HUDEP-2 (cell line): ENCODE results near the gene TES.

Source experiments
- DNase-seq, 76 experiments: peaks; one replicate each; lab custom pipeline; 2025; ENCODE audit not compliant: unreplicated experiment in 76 of 76; lab: John Stamatoyannopoulos, UW

Gene TES

DNA sequence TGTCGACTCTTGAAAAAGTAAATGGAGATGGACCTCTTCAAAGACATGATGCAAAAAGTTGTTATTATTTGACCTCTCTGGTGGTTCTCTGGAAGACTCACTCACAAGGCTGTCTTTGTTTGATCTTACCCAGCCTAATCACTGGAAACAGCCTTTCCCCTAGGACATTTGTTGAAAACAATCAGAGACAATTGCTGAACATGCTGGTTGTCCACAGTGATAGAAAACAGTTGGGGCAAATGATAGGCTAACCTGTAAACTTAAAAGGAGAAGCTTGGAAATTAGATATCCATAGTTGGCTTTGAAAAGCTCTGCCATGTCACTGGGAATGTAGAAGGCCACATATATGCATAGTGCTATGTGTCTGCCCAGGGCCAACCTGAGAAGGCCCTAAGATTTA is 22.9 kb upstream of the TES start:
- DNase-seq, result no peak

DNA sequence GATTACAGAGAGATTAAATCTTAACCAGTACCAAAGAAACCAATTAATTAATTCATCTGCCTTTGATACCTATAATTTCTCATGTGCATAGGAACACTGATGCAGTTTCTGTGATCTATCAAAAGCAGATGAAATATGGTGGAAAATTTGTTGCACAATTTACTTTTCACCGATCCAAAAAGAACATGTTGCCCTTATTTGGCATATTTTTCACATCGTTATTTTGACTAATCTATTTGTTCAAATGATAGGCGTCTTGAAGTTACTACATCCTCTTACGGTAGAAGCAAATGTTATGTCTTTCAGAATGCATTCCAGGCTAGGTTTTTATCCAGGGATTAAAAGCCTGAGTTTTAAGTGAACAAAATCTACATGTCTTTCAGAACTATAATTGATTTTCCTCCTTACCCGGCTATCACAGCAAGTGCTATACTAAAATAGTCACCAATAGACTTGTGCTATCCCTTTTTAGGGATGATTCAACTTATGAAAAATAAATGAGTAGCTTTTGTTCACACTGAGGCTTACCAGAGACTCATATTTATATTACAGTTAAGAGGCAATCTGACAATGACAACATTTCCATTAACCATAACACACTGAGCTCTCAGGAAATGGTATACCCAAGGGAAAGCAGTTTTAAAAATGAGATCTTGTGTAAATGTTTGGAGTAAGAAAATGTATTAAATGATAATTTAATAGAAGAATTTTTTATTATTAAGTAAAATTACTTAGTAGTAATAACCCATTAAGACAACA is 16.8 kb upstream of the TES start:
- DNase-seq, result no peak

DNA sequence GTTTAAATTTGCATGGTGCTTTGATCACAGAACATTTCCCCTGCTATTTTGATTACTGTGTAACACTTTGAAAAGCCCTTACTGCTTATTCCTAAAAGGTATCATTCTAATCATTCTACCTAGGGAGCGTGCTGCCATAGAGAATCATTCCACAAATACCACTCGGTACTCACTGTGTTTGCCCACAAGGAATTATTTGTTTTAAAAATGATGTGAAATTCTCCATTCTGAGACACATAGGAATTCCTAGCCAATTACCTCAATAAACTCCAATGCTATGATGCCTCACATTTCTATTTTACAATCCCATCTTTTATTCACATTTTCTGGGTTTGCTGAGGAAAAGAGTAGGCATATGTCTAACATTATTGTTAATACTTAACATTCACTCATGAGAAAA is 16.2 kb upstream of the TES start:
- no peak for DNase-seq

DNA sequence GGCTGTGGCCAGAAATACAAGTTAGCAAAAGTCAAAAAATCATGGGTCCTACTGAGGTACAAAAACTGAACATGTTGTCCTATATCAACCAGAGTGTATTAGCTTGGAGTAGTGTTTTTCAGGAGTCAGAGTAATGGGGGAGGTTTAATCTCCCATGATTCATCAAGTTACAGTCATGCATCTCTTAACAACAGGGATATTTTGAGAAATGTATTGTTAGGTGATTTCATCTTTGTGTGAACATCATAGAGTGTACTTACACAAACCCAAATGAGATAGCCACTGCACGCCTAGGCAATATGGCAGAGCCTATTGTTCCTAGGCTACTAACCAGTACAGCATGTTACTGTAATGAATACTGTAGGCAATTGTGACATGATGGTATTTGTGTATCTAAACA is 14.9 kb upstream of the TES start:
- DNase-seq, result no peak

DNA sequence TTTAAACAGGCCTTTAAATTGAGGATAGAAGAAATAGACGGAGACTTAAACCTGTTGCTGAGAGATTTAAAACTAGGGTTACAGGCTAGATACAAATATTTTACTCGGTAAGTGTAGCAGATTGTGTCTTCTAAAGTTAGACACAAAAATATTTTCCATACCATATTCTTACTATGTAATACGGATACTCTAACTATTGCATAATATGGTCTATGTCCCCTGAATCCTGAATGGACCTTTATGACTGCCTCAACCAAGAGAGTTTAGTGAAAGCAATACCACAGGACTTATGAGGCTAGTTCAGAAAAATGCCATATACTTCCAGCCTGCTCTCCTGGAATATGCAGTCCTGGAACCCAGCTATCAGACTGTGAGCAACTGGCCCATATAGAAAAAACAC is 13.4 kb upstream of the TES start:
- no peak for DNase-seq

DNA sequence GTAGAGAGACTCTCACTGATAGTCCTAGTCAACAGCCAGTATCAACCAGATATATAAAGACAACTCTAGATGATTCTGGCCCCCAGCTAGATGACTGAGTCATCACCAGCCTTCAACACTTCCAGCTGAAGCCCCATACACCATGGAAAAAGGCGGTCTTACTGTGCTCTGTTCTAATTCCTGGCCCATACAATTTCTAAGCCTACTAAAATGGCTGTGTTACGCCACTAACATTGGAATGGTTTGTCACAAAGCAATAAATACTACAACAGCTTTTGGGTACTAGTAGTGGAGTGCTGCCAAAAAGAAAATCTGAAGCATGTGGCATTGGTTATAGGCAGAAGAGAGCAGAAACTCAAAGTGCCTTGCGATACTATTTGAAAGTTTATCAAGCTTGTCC is 13.0 kb upstream of the TES start:
- no peak for DNase-seq

DNA sequence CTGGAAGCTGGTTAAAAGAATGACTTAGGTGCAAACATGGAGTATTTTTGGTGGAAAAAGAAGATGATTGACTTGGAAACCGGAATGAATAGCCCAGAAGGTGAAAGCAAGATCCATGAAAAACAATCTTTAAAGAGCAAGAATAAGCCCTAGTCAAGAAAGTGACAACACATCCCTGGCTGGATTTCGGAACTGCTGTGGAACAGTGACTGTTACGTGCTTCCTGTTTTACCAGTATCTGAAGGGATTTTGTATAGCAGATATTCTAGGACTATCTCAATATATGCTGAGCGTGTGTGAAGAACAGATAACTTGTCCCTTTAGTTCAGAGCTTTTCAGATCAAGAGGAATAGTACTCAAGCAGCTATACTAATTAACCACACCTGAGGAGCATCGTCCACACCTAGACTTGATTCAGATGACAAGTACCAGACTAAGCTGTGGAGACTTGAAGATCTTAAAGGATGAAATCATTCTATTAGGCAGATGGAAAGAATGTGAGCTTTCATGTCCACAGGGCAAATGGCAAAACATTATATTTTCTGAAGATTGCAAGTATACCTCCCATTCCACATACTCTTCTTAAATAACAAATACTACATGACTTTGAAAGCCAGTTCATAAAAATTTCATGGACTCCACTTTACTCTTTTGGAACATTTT is 11.5 kb upstream of the TES start:
- DNase-seq, result no peak

DNA sequence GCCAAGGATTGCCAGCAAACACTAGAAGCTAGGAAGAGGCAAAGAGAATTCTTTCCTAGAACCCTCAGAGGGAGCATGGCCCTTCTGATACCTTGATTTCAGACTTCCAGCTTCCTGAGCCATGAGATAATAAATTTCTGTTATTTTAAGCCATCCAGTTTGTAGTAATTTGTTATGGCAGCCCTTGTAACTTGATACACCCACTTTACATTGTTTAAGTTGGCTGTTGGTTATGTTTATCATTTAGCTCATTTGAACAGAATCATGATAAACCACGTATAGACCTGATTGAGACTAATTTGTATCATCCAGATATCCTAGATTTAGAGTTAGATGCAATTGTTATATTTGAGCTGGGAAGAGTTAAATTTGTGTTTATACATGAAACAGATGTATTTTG is 9.4 kb upstream of the TES start:
- DNase-seq, result no peak

DNA sequence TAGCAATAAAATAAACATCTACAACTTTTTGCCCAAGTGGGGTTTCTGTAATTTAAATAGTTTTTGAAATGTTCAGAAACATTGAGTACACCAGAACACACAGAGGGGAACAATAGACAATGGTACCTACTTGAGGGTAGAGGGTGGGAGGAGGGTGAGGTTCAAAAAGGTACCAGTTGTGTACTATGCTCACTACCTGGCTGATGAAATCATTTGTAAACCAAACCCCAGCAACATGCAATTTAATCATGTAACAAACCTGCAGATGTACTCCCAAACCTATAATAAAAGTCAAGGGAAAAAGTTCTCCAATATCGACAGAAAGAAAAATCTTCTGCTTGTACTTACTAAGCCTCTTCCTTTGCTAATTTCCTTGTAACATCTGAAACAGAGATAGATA is 4.2 kb upstream of the TES start:
- DNase-seq, result no peak

DNA sequence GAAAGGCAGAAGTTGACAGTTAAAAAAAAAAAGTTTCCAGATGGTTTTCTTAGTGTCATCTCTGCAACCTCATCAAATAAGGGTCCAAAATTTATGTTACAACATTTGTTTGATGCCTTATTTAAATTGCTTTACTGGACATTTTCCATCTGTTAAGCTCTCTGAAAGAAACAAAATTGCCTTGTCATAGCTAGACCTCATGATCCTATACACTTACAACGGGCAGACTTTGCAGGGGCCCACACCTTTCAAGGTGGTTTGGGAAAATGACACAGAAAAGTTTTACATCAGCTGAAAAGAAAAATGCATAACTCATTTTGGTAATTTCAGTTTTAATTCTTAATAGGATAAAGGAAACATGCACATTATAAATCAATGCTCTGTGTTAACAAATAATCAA is 1.4 kb upstream of the TES start:
- no peak for DNase-seq

DNA sequence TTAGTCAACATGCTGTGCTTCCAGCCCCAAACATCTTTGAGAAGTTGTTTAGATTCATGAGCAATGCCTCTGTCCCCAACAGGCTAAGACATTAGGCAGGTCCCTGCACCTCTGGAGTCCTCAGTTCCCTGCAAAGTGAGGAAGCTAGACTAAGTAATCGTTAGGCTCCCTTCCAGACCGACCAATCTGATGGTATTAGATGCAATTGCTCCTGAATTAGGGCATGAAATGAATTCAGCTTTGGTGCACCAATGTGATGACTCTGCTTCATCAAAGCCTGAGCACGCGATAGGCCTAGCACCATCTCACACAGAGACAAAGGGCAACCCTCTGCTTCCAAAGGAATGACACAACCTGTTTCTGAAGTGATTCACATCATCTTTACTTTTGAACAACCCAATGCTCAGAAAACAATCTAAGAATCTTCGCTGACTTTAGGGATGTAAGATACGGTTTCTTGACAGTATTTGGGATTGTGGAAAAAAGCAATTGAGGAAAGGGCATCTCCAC is 723 bp upstream of the TES start:
- DNase-seq, result no peak

DNA sequence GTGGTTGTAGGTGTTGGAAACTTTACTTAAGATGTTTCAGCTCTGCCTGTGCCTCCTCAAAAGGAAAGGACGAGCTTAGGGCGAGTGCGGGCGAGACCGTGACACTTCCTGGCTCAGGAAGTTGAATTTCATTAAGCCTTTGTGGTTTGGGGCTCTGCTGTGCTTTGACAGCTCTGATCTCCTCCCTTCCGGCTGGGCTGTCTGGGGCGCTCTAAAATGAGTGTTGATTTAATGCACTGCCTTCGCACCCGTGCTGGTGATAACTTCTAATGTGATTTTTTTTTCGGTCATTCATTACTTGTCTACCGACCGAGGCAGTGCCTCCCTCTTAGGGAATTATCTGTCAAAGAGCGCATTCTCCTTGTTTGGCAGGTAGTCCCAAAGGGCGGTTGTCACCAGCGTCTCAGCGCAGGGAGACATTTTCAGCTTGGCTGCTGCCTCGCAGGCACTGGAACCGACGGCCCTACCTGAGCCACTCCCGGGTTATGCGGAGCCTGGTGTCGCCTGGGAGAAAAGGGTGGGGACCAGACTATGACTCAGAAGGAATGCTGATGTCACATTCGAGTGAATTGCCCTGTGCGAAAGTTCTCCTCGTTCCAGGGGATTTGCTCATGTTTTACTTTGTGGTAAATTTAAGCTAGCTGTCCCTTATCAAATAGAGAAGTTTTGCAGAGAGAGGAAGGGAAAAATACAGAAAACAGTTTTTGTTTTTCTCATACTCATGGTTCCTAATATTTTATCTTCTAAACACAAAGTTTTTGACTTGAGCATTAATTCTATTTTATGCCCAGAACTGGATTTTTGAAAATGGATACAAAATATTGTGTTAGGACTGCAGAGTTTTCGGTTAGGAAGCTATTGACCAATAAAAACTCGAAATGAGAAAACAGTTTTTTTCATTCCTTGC is 920 bp downstream of the TES start:
- peak in 2 of 76 experiments; percentile 1 to 2 for DNase-seq

DNA sequence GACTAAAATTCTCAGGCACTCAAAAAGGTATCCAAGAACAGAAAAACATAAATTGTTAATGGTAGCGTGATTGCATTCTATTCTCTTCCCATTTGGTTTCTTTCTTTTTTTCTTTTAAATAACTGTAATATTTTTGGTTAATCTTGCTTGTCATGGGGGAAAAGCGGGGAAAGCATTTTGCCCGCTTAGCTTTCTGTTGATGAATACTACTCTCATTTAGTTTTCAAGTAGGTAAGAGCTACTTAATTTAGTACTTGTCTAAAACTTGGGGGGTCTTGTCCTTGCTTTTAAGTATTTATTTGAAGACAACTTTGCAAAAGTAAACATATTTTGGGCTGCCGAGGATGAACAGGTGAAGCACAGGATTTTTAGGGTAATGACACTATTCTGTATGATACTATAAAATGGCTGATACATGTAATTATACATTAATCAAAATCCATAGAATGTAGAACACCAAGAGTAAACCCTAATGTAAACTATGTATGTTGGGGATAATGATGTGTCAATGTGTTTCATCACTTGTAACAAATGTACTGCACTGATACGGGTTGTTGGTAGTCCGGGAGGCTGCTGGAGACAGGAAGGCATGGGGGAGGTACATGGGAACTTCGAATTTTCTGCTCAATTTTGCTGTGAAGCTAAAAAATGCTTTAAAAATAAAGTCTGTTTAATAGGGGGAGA is 1.7 kb downstream of the TES start:
- no peak for DNase-seq

DNA sequence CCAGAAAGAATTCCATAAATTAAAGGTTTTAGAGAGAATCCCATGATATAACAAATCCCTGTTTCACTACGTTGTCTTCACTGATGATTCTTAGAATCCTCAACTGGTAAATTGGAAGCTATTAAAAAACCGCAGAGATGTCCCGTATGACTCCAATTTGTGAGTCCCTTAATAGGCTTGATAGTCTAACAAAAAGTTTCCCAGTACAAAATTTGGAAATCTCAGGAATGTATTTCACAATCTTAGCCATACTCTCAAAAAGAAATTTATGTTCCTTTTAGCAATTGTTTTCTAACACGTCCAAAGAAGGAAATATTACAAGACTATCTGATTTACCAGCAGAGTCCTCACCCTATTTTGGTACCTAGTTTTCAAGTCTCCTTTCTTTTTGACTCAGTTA is 2.5 kb downstream of the TES start:
- no peak for DNase-seq

DNA sequence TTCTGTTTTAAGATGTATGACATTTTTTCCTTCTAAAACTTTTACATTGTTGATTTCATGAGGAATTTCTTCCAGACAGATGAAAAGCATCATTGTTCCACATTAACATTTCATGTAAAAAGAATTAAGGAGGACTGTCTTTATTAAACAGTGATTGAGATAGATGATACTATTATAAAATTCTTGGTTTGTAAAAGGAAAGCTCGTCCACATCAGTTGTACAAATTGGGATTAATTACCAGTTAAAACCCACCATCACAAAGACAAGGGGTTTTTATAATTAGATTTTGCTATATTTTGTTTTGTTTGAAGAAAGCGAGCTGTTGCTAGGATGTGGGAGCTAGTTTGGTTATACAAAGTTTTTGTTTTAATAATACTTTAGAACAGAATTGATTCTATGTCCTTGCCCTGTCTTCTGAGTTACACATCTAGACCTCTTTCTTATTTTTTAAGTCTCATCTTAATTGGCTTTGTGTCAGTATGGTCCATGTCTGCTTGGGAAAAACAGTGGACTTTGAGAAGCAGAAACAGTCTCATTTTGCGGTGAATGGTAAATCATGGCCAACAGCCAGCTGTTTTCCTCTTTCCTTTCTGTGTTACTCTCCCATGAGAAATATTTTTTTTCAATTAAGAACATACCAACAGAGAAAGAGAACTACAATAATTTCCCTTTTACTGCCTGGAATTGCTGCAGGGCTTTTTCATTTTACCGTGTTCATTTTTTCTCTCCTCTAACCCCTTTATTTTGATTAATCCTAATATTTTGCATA is 3.2 kb downstream of the TES start:
- no peak for DNase-seq

DNA sequence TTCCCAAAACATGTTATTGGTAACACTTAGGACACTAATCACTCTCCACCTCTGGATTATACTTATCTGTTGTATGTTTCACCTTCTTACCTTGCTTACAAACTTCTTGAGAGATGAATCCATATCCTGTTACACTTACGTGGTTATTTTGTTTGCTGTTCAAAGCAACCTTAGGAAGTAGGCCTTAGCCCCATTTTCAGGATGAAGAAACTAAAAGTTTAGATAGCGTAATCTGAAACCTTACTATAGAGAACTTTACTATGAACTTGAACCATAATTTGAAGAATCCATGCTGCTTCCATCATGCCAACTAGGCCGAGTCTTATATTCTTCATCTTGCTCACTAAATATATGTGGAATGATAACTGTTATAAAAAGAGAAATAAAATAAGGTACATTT is 4.6 kb downstream of the TES start:
- no peak for DNase-seq

DNA sequence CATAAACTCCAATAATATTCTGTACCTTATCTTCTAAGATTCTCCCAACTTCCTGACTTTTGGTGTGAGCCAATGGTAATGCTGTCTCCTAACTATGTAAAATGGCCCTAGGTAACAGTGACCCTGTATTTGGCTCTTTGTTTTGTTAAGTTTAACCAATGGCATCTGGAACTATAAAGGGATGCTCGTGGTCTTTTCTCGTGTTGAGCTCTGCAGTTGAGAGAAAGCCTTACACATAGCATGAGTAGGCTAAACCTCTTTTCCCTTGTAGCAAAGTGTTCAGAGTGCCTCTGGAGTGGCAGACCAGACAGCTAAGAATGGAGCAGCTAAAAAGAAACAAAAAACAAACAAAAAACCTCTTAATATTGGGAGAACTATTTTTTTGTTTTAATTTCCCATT is 5.2 kb downstream of the TES start:
- no peak for DNase-seq

DNA sequence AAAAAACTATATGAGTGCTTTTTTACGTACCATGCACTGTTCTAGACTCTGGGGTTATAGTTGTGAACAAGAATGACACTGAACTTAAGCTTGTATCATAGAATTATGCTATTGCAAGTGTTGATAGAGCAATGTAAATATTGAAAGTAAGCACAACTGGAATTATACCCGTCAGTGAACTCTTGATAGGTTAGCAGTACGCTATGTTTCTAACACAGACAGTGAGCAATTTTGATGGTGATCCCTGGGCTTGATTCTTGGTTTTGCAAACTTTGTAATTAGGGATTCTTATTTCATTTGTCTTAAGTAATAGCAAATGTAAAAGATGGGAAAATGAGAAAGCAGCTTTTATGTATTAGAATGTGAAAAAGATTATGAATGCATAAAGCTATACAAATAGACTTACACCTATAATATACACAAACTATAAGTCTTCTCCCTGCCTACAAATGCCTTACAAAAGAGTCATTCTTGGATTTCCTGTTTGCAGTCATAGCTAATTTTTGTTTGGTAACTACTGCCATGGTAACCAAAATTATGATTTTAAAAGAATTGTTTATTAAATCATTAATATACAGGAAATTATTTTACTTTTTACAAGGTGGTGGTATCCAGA is 6.7 kb downstream of the TES start:
- DNase-seq, result no peak

DNA sequence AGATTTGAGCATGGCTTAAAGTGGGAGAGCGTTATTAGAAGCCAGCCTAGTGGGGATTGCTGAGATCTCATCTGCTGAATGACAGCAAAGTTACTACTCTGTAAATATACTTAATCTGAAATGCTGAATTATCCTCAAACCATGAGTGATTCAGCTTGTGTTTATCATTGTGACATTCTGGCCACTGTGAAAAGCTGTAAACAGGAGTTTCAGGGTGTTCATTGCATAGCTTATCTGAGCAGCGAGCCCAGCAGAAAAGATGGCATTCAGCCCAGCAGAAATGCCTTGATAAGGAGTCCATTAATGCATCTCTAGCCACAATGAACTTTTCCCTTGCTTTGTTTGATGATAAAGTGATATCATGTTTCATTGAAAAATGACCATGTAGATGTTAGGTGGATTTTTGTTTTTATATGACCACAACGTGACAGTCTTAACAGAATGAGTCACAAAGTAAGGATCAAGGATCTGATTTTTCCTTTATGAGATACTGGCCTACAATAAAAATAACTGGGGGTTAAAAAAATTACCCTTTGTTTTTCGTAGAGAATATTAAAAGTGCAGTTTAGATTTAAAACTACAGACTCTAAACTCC is 7.8 kb downstream of the TES start:
- peak in 27 of 76 experiments; percentile 2 to 54 (median 18) for DNase-seq
